ENCODE data around the gene PLXNB2.

PLXNB2 gene

GRCh38 chr22:50249341-50250248 is 57.9 kb downstream of the PLXNB2 start:
- in situ Hi-C loops (cut with HindIII; ENCODE audit: low pct_ligation_motif_present, low pct_unique_long_range_greater_than_20kb, low sequenced_read_pairs), result no loop called here
- no peak for DNase-seq

GRCh38 chr22:50248196-50249081 is 59.0 kb downstream of the PLXNB2 start:
- DNase-seq, result no peak
- in situ Hi-C loops (cut with HindIII; ENCODE audit: low pct_ligation_motif_present, low pct_unique_long_range_greater_than_20kb, low sequenced_read_pairs), result no loop called here

DNA sequence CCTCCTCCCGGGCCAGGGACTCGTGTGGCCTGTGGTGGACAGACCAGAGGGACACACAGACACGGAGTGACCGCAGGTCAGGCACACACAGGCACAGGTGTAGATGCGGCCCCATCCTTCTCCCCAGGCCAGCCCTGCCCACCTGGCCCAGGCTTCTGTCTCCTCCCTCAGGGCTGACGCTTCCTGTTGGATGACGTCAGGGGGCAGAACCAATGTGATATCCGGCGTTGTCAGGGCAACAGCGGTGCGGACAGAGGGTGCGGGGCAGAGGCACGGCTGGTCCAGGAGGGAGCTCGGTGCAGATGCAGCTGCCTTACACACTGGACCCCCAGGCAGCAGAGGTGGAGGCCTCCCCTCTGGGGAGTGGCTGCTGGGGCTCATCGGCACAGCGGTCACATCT is 59.7 kb downstream of the PLXNB2 start:
- in situ Hi-C loops (cut with HindIII; ENCODE audit: low pct_ligation_motif_present, low pct_unique_long_range_greater_than_20kb, low sequenced_read_pairs), result no loop called here
- DNase-seq, result no peak

DNA sequence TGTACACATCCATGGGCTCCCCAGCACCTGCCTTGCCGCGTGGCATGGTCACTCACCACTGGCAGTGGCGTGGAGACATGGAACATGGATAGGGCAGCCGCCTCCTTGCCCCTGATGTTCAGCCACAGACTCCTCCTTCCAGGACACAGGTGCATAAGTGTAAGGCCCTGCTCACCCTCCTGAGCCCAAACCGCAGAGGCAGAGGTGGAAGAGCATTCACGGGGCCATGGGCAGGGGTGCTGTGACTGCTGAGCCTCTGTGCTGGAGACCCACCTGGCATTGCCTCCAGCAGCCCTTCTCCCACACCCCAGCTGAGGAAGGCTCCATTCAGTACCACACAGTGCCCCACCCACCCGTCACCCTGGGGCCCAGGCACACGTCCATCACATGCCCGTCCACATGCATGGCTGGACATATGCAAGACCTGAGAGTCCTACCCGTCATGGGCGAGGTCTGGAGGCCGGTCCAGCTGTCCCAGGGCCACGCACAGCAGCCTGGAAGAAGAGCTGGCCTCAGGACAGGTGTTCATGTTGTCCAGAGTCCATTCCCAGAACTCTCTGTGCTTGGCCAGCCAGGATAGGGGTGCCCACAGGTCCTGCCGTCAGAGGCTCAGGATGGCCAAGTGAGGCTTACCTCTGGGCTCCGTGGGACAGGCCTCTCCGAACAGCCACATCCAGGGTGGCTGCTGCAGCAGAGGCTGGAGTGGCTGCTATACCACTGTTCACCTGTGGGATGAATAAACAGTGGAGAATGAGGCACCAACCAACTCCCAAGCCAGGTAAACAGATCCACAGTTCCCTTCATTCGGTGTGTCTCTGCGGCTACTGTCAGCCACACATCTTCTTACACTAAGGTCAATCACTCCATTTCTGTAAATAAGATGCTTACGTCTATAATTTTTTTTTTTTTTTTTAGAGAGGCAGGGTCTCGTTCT is 60.9 kb downstream of the PLXNB2 start:
- DNase-seq, result no peak
- in situ Hi-C loops (cut with HindIII; ENCODE audit: low pct_ligation_motif_present, low pct_unique_long_range_greater_than_20kb, low sequenced_read_pairs), result no loop called here

DNA sequence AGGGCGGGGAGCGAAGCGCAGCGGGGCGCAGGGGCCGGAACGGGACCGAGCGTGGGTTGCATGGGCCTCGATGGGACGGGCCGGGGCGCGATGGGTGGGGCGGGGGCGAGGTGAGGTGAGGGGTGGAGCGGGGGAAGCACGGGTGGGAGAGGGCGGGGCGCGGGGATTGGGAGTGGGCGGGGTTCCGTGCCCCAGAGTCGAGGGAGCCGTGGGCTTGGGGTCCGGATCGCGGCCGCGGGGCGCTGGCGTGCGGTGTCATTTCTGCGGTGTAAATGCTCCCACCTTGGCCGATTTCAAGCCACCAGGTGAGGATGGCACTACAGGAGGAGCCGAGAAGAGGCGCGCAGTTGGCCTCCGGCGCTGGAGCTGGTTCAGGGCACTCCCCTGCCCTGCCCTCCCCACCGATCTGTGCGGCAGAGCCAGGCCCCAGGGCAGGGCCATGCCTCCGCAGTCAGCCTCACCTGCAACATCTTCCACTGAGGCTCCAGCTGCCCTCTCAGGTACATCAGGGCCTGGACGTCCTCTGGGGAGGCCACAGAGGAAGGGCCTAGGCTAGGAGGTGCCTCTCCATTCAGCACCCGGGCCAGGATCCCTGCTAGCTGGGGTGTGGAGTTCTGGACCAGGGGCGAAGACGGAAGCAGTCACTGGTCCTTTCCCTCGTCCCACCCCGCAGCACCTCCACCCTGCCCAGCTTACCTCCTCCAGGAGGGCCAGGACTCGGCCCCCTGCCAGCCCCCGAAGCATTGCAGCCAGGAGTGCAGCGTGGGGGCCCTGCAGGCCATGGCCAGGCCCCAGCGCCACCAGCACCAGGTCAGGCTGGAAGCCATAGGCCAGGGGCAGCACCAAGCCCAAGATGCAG is 62.0 kb downstream of the PLXNB2 start:
- in situ Hi-C loops (cut with HindIII; ENCODE audit: low pct_ligation_motif_present, low pct_unique_long_range_greater_than_20kb, low sequenced_read_pairs), result no loop called here
- no peak for DNase-seq

DNA sequence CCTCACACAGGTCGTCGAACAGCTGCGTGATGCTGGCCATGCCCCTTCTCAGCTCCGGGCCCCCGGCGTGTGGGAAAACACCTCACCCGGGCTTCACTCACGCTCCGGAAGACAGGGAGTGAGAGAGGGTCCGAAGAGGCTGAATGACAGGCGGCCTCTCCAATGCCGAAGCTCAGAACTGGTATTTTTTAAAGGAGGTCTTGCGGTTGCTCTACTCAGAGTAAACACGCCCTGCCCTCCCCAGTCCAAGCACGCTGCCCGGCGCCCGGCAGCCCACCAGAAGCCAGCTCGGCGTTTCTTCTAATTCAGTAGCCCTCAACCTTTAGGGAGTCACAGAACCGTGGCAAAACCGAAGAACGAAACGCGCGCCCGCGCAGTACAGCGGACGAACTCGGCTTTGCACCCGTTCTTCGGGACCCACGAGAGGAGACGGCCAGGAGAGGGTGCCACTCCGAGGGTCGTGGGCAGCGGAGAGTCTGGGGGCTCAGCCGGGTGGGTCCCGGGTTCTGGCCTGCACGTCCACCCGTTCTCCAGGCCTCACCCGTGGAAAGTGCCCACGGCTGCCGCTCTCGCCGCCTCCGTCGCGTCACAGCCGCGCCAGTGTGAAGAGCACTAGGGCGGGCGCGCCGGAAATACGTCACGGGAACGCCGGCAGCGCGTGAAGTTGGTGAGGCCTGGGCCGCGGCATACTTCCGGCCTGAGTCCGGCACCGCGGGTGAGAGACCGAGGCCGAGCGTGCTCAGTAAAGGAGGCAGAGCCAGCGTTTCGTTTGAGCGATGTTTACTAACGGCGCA is 62.8 kb downstream of the PLXNB2 start, which contains the start of gene TUBGCP6:
Gene TUBGCP6 (minus strand): TSS at position 604 of the 794 bp plus-strand sequence. CDS start 564 bp downstream, at position 40.
- in situ Hi-C loops (cut with HindIII; ENCODE audit: low pct_ligation_motif_present, low pct_unique_long_range_greater_than_20kb, low sequenced_read_pairs), result no loop called here
- DNase-seq, result peak; percentile 92

- no peak for DNase-seq
- in situ Hi-C loops (cut with HindIII; ENCODE audit: low pct_ligation_motif_present, low pct_unique_long_range_greater_than_20kb, low sequenced_read_pairs), result no loop called here
These were observed 63.6 kb downstream of the PLXNB2 start for GRCh38 chr22:50243685-50244419.

GRCh38 chr22:50242406-50242949 is 65.0 kb downstream of the PLXNB2 start:
- DNase-seq, result no peak
- in situ Hi-C loops (cut with HindIII; ENCODE audit: low pct_ligation_motif_present, low pct_unique_long_range_greater_than_20kb, low sequenced_read_pairs), result no loop called here

DNA sequence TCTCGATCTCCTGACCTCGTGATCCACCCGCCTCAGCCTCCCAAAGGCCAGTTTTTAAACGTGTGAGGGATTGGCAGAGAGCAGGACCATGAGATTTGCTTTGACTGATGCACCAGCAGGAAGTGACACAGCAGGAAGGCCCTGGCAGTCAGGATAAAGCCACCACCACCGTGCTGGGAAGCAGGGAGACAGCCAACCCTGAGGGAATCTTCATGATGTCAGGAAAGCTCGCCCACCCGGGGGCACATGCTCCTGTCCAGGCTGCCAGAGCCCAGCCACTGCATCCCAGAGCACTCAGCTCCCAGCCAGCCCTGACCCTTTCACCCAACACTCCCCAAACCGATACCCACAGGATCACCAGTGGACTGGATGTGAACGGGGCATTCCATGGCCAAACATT is 68.7 kb downstream of the PLXNB2 start:
- in situ Hi-C loops (cut with HindIII; ENCODE audit: low pct_ligation_motif_present, low pct_unique_long_range_greater_than_20kb, low sequenced_read_pairs), result no loop called here

GRCh38 chr22:50236731-50237409 is 70.6 kb downstream of the PLXNB2 start:
- DNase-seq, result peak; percentile 25
- in situ Hi-C loops (cut with HindIII; ENCODE audit: low pct_ligation_motif_present, low pct_unique_long_range_greater_than_20kb, low sequenced_read_pairs), result no loop called here

More for the DNA sequence above, 68.7 kb downstream of the PLXNB2 start:
- no peak for DNase-seq

DNA sequence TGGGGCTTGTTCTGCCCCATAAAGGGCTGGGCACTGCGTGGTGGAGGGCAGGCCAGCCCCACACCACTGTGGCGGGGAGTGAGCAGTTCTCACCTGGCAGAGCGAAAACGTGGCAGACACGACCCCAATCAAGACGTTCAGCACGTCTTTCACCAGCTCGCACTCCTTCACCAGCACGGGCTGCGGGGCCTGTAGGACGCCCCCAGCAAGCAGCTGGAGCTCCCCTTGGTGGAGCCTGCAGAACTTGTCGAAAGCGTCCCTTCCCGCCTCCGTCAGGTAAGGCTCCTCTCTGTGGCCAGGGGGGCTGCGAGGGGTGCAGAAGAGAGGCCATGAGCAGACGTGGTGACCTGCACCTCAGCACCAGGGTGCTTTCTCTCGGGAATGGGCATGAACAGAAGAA is 74.2 kb downstream of the PLXNB2 start:
- in situ Hi-C loops (cut with HindIII; ENCODE audit: low pct_ligation_motif_present, low pct_unique_long_range_greater_than_20kb, low sequenced_read_pairs), result no loop called here
- no peak for DNase-seq

GRCh38 chr22:50232481-50233151 is 74.8 kb downstream of the PLXNB2 start:
- in situ Hi-C loops (cut with HindIII; ENCODE audit: low pct_ligation_motif_present, low pct_unique_long_range_greater_than_20kb, low sequenced_read_pairs), result no loop called here
- DNase-seq, result no peak

DNA sequence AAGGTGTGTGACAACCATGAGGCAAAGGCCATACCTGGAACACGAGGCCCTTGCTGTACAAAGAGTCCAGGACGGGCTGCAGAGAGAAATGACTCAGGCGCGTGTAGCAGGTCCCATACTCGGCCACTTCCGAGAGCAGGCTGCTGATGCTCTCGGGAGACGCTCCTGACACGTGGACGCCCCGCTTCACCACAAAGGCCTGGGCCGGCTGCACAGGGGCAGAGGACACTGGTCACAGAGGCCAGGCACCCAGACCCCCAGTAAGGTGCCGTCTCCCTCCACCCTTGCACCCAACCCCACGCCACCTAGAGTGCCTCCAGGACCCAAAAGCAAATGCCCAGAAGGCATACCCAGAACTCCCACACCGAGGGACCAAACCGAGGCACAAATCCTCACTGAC is 78.1 kb downstream of the PLXNB2 start:
- in situ Hi-C loops (cut with HindIII; ENCODE audit: low pct_ligation_motif_present, low pct_unique_long_range_greater_than_20kb, low sequenced_read_pairs), result no loop called here
- no peak for DNase-seq

GRCh38 chr22:50228366-50228765 is 79.1 kb downstream of the PLXNB2 start:
- in situ Hi-C loops (cut with HindIII; ENCODE audit: low pct_ligation_motif_present, low pct_unique_long_range_greater_than_20kb, low sequenced_read_pairs), result no loop called here
- DNase-seq, result no peak
